Breast epithelium (tissue), 4 donors: ENCODE measurements around the gene C6orf47. TPM values are rescaled to one million over a fixed set of nuclear protein-coding genes. Genes with fewer than 3 reads are reported as not detected.

Source experiments
- DNase-seq, 2 donors: peaks; one replicate each; pipeline ENCODE4 v3.0.0-alpha.2; 2019; ENCODE audit warnings: low spot score in 2 of 2
- H3K27ac ChIP-seq, 2 donors: fragments of 200-600 bp; sonication (generic) in 1 of 2; one replicate each; pipeline ENCODE4 v1.5.1; 2016 to 2019; ENCODE audit warnings: mild to moderate bottlenecking in 1 of 2
- H3K27me3 ChIP-seq, 2 donors: fragments of 200-600 bp; sonication (generic) in 1 of 2; one replicate each; pipeline versions ENCODE4 v1.5.1 to v1.6.0; 2017 to 2019; ENCODE audit warnings: control low read depth in 1 of 2, mild to moderate bottlenecking in 1 of 2
- H3K36me3 ChIP-seq: fragments of 200-600 bp; one replicate; pipeline ENCODE4 v1.5.1; 2019
- H3K4me1 ChIP-seq, 2 donors: fragments of 200-600 bp; sonication (generic); one replicate each; pipeline ENCODE4 v1.5.1; 2016 to 2019; ENCODE audit warnings: control low read depth in 1 of 2
- H3K4me3 ChIP-seq, 3 donors: fragments of 200-600 bp; sonication (generic); 1 replicate in 2 of 3; 2 replicates in 1 of 3; pipeline ENCODE4 v1.5.1; 2016 to 2019; ENCODE audit warnings: mild to moderate bottlenecking in 3 of 3, moderate library complexity in 2 of 3
- H3K9me3 ChIP-seq, 2 donors: fragments of 200-600 bp; sonication (generic) in 1 of 2; one replicate each; pipeline ENCODE4 v1.5.1; 2016 to 2019; ENCODE audit warnings: control low read depth in 1 of 2
- POLR2A ChIP-seq: fragments of 450-650 bp; IDR thresholded peaks from one replicate; pipeline ENCODE4 v1.6.1; 2016; ENCODE audit warnings: antibody characterized with exemption, mild to moderate bottlenecking, moderate library complexity
- POLR2AphosphoS5 ChIP-seq, 3 donors: sonication (generic); formaldehyde crosslinking; IDR thresholded peaks; one replicate each; pipeline ENCODE4 v1.6.1; 2017; ENCODE audit warnings: antibody characterized with exemption in 3 of 3
- intact Hi-C: fragments of 100-400 bp; cut with DNase I; formaldehyde crosslinking; loops from one replicate; pipeline ENCODE4 v1.15.1; 2023; ENCODE audit warnings: low total_unique reads
- total RNA-seq, 3 donors: library from RNA; depleted of rRNA; stranded (reverse); fragments of >200 nt; gene quantifications; one replicate each; pipeline ENCODE4 v1.1.0, GENCODE V29; 2016
- TF ChIP-seq, protein P1 (sequence below), 3 donors: fragments of 450-650 bp; IDR thresholded peaks; one replicate each; pipeline ENCODE4 v1.5.1; 2016 to 2017; ENCODE audit warnings: antibody characterized with exemption in 3 of 3, mild to moderate bottlenecking in 3 of 3, moderate library complexity in 3 of 3

The C6orf47 gene
- total RNA-seq, 3 donors from 2014 or later, result 20.3 to 27.4 (median 24.8) TPM

DNA sequence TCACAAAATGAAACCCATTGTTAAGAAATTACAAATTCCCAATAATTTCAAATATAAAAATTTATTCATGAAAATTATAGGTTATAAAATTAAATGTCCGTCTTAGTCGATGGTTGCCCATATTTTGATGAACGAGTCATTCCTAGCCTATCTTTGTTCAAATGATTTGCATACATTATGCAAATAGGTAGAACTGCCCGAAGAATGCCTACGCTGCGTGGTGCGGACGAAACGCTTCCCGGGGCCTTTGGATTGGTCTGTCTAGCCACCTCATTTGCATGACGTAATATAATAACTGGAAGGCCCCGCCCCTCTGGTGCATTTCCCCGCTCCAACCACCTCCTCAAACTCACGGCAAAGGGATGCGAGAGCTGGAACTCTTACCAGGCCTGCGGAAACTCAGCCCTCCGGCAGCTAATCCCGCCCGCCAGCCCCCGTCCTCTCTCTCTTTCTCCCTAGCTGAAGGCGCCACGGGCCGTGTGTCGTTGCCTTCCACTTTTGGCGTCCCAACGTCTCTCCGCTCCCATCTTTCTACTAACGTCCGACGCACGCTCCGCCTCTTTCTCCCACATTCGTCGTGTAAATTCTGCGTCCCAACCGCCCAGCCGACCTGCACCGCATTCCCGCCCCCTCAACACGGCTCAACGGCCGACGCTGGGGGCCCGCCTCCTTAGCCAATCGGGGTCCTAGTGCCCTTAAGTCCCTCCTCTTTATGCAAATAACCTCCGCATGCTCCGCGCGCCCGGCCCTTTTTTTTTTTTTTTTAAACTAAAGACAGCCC, 40.6 kb downstream of the C6orf47 start:
- TF ChIP-seq POLR2A (peak; percentile 96), POLR2AphosphoS5 (IDR thresholded peaks at IDR 0.05) (peak; percentile 95 to 98 (median 97))
- TF ChIP-seq, protein P1, sequence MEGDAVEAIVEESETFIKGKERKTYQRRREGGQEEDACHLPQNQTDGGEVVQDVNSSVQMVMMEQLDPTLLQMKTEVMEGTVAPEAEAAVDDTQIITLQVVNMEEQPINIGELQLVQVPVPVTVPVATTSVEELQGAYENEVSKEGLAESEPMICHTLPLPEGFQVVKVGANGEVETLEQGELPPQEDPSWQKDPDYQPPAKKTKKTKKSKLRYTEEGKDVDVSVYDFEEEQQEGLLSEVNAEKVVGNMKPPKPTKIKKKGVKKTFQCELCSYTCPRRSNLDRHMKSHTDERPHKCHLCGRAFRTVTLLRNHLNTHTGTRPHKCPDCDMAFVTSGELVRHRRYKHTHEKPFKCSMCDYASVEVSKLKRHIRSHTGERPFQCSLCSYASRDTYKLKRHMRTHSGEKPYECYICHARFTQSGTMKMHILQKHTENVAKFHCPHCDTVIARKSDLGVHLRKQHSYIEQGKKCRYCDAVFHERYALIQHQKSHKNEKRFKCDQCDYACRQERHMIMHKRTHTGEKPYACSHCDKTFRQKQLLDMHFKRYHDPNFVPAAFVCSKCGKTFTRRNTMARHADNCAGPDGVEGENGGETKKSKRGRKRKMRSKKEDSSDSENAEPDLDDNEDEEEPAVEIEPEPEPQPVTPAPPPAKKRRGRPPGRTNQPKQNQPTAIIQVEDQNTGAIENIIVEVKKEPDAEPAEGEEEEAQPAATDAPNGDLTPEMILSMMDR (IDR thresholded peaks at IDR 0.05), result no peak
- H3K27ac ChIP-seq, result peak overlapping the region; percentile 98 to 99
- H3K4me1 ChIP-seq, result peaks cover 8 to 10% of the 10 kb centered on the region in 2 donors
- H3K36me3 ChIP-seq, result peaks cover 6% of the 10 kb centered on the region
- H3K9me3 ChIP-seq, result no peaks in the 10 kb centered on the region
- no peaks in the 10 kb centered on the region for H3K27me3 ChIP-seq
- peak overlapping the region; percentile 79 to 93 (median 89) for H3K4me3 ChIP-seq
- peak; percentile 98 to 99 for DNase-seq
- intact Hi-C loops, result no loop called here

DNA sequence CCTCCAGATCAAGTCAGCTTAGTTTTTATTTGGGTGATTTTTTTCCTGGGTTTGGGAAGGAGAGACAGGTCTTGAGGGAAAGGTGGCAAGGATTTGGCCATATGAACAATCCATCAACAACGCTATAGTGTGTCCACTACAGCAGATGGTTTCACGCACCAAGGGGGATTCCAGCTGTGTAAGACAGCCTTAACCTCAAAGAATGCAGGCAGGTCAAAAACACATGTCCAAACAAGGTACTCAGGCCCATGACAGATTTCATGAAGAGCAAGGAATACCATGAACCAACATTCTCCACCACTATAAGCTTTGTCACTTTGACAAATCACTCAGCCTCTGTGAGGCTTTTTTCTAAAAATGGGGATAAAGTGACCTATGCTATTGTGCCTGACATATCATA, 43.6 kb downstream of the C6orf47 start:
- no peak overlapping the region for H3K4me3 ChIP-seq
- intact Hi-C loops, result no loop called here
- no peaks in the 10 kb centered on the region for H3K36me3 ChIP-seq
- no peaks in the 10 kb centered on the region for H3K27me3 ChIP-seq
- H3K27ac ChIP-seq, result no peak overlapping the region
- H3K9me3 ChIP-seq, result no peaks in the 10 kb centered on the region
- TF ChIP-seq POLR2AphosphoS5 (IDR thresholded peaks at IDR 0.05), result no peak
- TF ChIP-seq, protein P1 (IDR thresholded peaks at IDR 0.05), result no peak
- no peak for TF ChIP-seq POLR2A
- no peak for DNase-seq
- H3K4me1 ChIP-seq, result peaks cover 3 to 5% of the 10 kb centered on the region in 2 donors

GRCh38 chr6:31615748-31616147, 44.8 kb downstream of the C6orf47 start:
- no peaks in the 10 kb centered on the region for H3K27me3 ChIP-seq
- peak overlapping the region in 2 of 3 donors; percentile 5 to 27 for H3K4me3 ChIP-seq
- no peaks in the 10 kb centered on the region for H3K4me1 ChIP-seq
- no peaks in the 10 kb centered on the region for H3K9me3 ChIP-seq
- intact Hi-C loops, result no loop called here
- no peaks in the 10 kb centered on the region for H3K36me3 ChIP-seq
- no peak for DNase-seq
- H3K27ac ChIP-seq, result no peak overlapping the region
- TF ChIP-seq, protein P1 (IDR thresholded peaks at IDR 0.05), result no peak
- TF ChIP-seq POLR2A (no peak), POLR2AphosphoS5 (IDR thresholded peaks at IDR 0.05) (no peak)

- H3K4me3 ChIP-seq, result peak within 1 kb of the TSS in 2 of 3 donors; percentile 5 to 27
- H3K4me1 ChIP-seq, result no peaks in the 10 kb centered on the region
- TF ChIP-seq, protein P1 (IDR thresholded peaks at IDR 0.05), result no peak
- TF ChIP-seq POLR2AphosphoS5 (IDR thresholded peaks at IDR 0.05) (no peak), POLR2A (no peak)
- H3K9me3 ChIP-seq, result no peaks in the 10 kb centered on the region
- H3K27me3 ChIP-seq, result no peaks in the 10 kb centered on the region
- DNase-seq, result no peak
- no peaks in the 10 kb centered on the region for H3K36me3 ChIP-seq
- H3K27ac ChIP-seq, result no peak within 1 kb of the TSS
- intact Hi-C loops, result no loop called here
Observed at GRCh38 chr6:31614684-31615578, 45.6 kb downstream of the C6orf47 start, which contains the start of gene AIF1. Gene AIF1, plus strand, starts transcription at chr6:31615234. Its CDS starts 96 bp downstream, at chr6:31615330.
